GM12874 (cell line): ENCODE measurements around the gene PARVG.

Experiments used
- CTCF ChIP-seq: IDR thresholded peaks from 2 replicates; pipeline ENCODE4 v1.5.1; 2011; ENCODE audit warnings: low read depth, mild to moderate bottlenecking, control low read depth, low read length, moderate library complexity; ENCODE audit not compliant: insufficient read depth

Gene PARVG

GRCh38 chr22:44157916-44158618, 22.7 kb upstream of the PARVG start:
- no peak for TF ChIP-seq CTCF

GRCh38 chr22:44158816-44159215, 21.9 kb upstream of the PARVG start:
- no peak for TF ChIP-seq CTCF

GRCh38 chr22:44159221-44159620, 21.5 kb upstream of the PARVG start:
- no peak for TF ChIP-seq CTCF

GRCh38 chr22:44159811-44160210, 20.9 kb upstream of the PARVG start:
- TF ChIP-seq CTCF = no peak

GRCh38 chr22:44160421-44160820, 20.3 kb upstream of the PARVG start:
- TF ChIP-seq CTCF = no peak

- no peak for TF ChIP-seq CTCF
Measured at GRCh38 chr22:44161673-44162072, 19.1 kb upstream of the PARVG start.

- TF ChIP-seq CTCF = no peak
Measured at GRCh38 chr22:44162960-44163359, 17.8 kb upstream of the PARVG start.
